Effector memory CD4-positive, alpha-beta T cell (primary cell): ENCODE data around the gene SCFD1.
"Not testable (repeated sequence)": the region's sequence is repeated elsewhere in the genome, so short reads cannot be mapped to it uniquely, and the experiment has no call there.

Experiments used
- DNase-seq, 3 donors: peaks; one replicate each; pipeline ENCODE4 v3.0.0-alpha.2; 2020
- H3K27ac ChIP-seq: 2 replicates; pipeline ENCODE4 v1.7.0; 2013; ENCODE audit warnings: mild to moderate bottlenecking, low read length, moderate library complexity; ENCODE audit not compliant: insufficient read depth, poor library complexity, severe bottlenecking
- H3K27me3 ChIP-seq: replicated peaks from 2 replicates; pipeline ENCODE4 v1.7.0; 2013; ENCODE audit warnings: mild to moderate bottlenecking, low read length; ENCODE audit not compliant: insufficient read depth, control insufficient read depth, poor library complexity, severe bottlenecking
- H3K36me3 ChIP-seq: 2 replicates; pipeline ENCODE4 v1.7.0; 2013; ENCODE audit warnings: mild to moderate bottlenecking, low read length, moderate library complexity; ENCODE audit not compliant: control insufficient read depth, insufficient read depth
- H3K4me1 ChIP-seq: 2 replicates; pipeline ENCODE4 v1.7.0; 2013; ENCODE audit warnings: low read length, mild to moderate bottlenecking; ENCODE audit not compliant: control insufficient read depth, insufficient read depth, poor library complexity, severe bottlenecking
- H3K4me3 ChIP-seq: 2 replicates; pipeline ENCODE4 v1.7.0; 2013; ENCODE audit warnings: low read length, low read depth, mild to moderate bottlenecking; ENCODE audit not compliant: insufficient read depth, poor library complexity, severe bottlenecking
- H3K9me3 ChIP-seq: 2 replicates; pipeline ENCODE4 v1.7.0; 2013; ENCODE audit warnings: mild to moderate bottlenecking, low read length, moderate library complexity; ENCODE audit not compliant: control insufficient read depth

Gene SCFD1

GRCh38 chr14:30632730-30633129 is 10.6 kb downstream of the SCFD1 start:
- H3K4me1 ChIP-seq = no peaks in the 10 kb centered on the region
- H3K4me3 ChIP-seq = no peak overlapping the region
- DNase-seq = no peak
- H3K27me3 ChIP-seq = no peaks in the 10 kb centered on the region
- H3K36me3 ChIP-seq = peaks cover 20% of the 10 kb centered on the region
- H3K27ac ChIP-seq = no peak overlapping the region
- H3K9me3 ChIP-seq = no peaks in the 10 kb centered on the region

- no peak overlapping the region for H3K27ac ChIP-seq
- no peaks in the 10 kb centered on the region for H3K4me1 ChIP-seq
- H3K36me3 ChIP-seq = peaks cover 23% of the 10 kb centered on the region
- no peaks in the 10 kb centered on the region for H3K27me3 ChIP-seq
- no peak overlapping the region for H3K4me3 ChIP-seq
- H3K9me3 ChIP-seq = no peaks in the 10 kb centered on the region
- no peak for DNase-seq
These were observed 16.8 kb downstream of the SCFD1 start for GRCh38 chr14:30638926-30639325.

- Histone ChIP-seq H3K4me1 (no peaks in the 10 kb centered on the region), H3K27ac (no peak overlapping the region), H3K36me3 (peaks cover 19% of the 10 kb centered on the region), H3K9me3 (no peaks in the 10 kb centered on the region), H3K27me3 (no peaks in the 10 kb centered on the region), H3K4me3 (no peak overlapping the region)
- DNase-seq = no peak
These were observed 19.1 kb downstream of the SCFD1 start for GRCh38 chr14:30641207-30641606.

GRCh38 chr14:30644462-30644861 is 22.3 kb downstream of the SCFD1 start:
- peaks cover 22% of the 10 kb centered on the region for H3K36me3 ChIP-seq
- not testable (repeated sequence) for H3K27ac ChIP-seq, DNase-seq, H3K4me1 ChIP-seq, H3K9me3 ChIP-seq, H3K27me3 ChIP-seq, H3K4me3 ChIP-seq

- Histone ChIP-seq H3K27me3 (no peaks in the 10 kb centered on the region), H3K36me3 (peaks cover 29% of the 10 kb centered on the region), H3K4me1 (no peaks in the 10 kb centered on the region), H3K9me3 (no peaks in the 10 kb centered on the region), H3K27ac (no peak overlapping the region), H3K4me3 (no peak overlapping the region)
- DNase-seq = no peak
These were observed 23.5 kb downstream of the SCFD1 start for GRCh38 chr14:30645600-30645999.

- Histone ChIP-seq H3K9me3 (no peaks in the 10 kb centered on the region), H3K27ac (no peak overlapping the region), H3K4me3 (no peak overlapping the region), H3K27me3 (no peaks in the 10 kb centered on the region), H3K4me1 (no peaks in the 10 kb centered on the region), H3K36me3 (peaks cover 49% of the 10 kb centered on the region)
- no peak for DNase-seq
These were observed 26.4 kb downstream of the SCFD1 start for GRCh38 chr14:30648471-30648870.

GRCh38 chr14:30651937-30652336 is 29.8 kb downstream of the SCFD1 start:
- Histone ChIP-seq H3K36me3 (peaks cover 61% of the 10 kb centered on the region), H3K4me1 (no peaks in the 10 kb centered on the region), H3K27me3 (no peaks in the 10 kb centered on the region), H3K4me3 (no peak overlapping the region), H3K9me3 (no peaks in the 10 kb centered on the region), H3K27ac (no peak overlapping the region)
- no peak for DNase-seq

- Histone ChIP-seq H3K4me1 (no peaks in the 10 kb centered on the region), H3K4me3 (no peak overlapping the region), H3K36me3 (peaks cover 50% of the 10 kb centered on the region), H3K9me3 (no peaks in the 10 kb centered on the region), H3K27me3 (no peaks in the 10 kb centered on the region), H3K27ac (no peak overlapping the region)
- DNase-seq = no peak
These were observed 33.0 kb downstream of the SCFD1 start for GRCh38 chr14:30655124-30655523.

- Histone ChIP-seq H3K36me3 (peaks cover 46% of the 10 kb centered on the region), H3K27ac (no peak overlapping the region), H3K4me3 (no peak overlapping the region), H3K9me3 (no peaks in the 10 kb centered on the region), H3K27me3 (no peaks in the 10 kb centered on the region), H3K4me1 (no peaks in the 10 kb centered on the region)
- no peak for DNase-seq
These were observed 33.5 kb downstream of the SCFD1 start for GRCh38 chr14:30655658-30656057.

- H3K36me3 ChIP-seq = peaks cover 40% of the 10 kb centered on the region
- no peak overlapping the region for H3K27ac ChIP-seq
These were observed 34.1 kb downstream of the SCFD1 start for GRCh38 chr14:30656190-30656632.

GRCh38 chr14:30657050-30657449 is 34.9 kb downstream of the SCFD1 start:
- Histone ChIP-seq H3K4me1 (no peaks in the 10 kb centered on the region), H3K9me3 (no peaks in the 10 kb centered on the region), H3K36me3 (peaks cover 34% of the 10 kb centered on the region), H3K27ac (no peak overlapping the region), H3K27me3 (no peaks in the 10 kb centered on the region), H3K4me3 (no peak overlapping the region)
- no peak for DNase-seq

More at GRCh38 chr14:30656190-30656632, 34.1 kb downstream of the SCFD1 start:
- H3K27me3 ChIP-seq = no peaks in the 10 kb centered on the region
- H3K4me3 ChIP-seq = no peak overlapping the region
- no peaks in the 10 kb centered on the region for H3K9me3 ChIP-seq
- peak in 1 of 3 donors; percentile 3 for DNase-seq
- no peaks in the 10 kb centered on the region for H3K4me1 ChIP-seq
